Stimulated activated naive CD8-positive, alpha-beta T cell treated with anti-CD3 and anti-CD28 coated beads, Interleukin-15, Interleukin-2, amounts not matched to agents 100 U/mL and 50 U/mL, for 24 hours (primary cell): ENCODE results near the gene DGCR6L.
A peak's percentile ranks its signal among the peaks of the same experiment; 100 is the strongest.
"Not testable (repeated sequence)": the region's sequence is repeated elsewhere in the genome, so short reads cannot be mapped to it uniquely, and the experiment has no call there.

ENCODE experiments used
- ATAC-seq: fragments of 150-1000 bp; cut with Tn5 transposase; one replicate; pipeline ENCODE4 v1.10.0; 2021
- DNase-seq: peaks from one replicate; pipeline ENCODE4 v3.0.0; 2021

DGCR6L gene

GRCh38 chr22:20292108-20292507, 27.8 kb downstream of the DGCR6L start:
- no peak for DNase-seq
- ATAC-seq: no peak

- no peak for ATAC-seq
- no peak for DNase-seq
Observed at GRCh38 chr22:20291604-20292063, 28.2 kb downstream of the DGCR6L start.

- no peak for DNase-seq
Observed at GRCh38 chr22:20291249-20291586, 28.6 kb downstream of the DGCR6L start.

GRCh38 chr22:20290578-20291248, 29.1 kb downstream of the DGCR6L start:
- no peak for DNase-seq
- no peak for ATAC-seq

More at GRCh38 chr22:20291249-20291586, 28.6 kb downstream of the DGCR6L start:
- ATAC-seq: no peak

- ATAC-seq (no peak), DNase-seq (no peak)
Observed at GRCh38 chr22:20290045-20290392, 29.8 kb downstream of the DGCR6L start.

- ATAC-seq, DNase-seq: not testable (repeated sequence)
Observed at GRCh38 chr22:20289182-20290044, 30.4 kb downstream of the DGCR6L start.

GRCh38 chr22:20286784-20287423, 33.0 kb downstream of the DGCR6L start:
- not testable (repeated sequence) for ATAC-seq, DNase-seq

GRCh38 chr22:20286312-20286660, 33.6 kb downstream of the DGCR6L start:
- ATAC-seq, DNase-seq: not testable (repeated sequence)

- ATAC-seq: peak; percentile 83
Observed at GRCh38 chr22:20285473-20286311, 34.2 kb downstream of the DGCR6L start.

GRCh38 chr22:20284471-20285086, 35.3 kb downstream of the DGCR6L start:
- DNase-seq: no peak
- ATAC-seq: no peak

More at GRCh38 chr22:20285473-20286311, 34.2 kb downstream of the DGCR6L start:
- peak; percentile 89 for DNase-seq

GRCh38 chr22:20283674-20284066, 36.2 kb downstream of the DGCR6L start:
- ATAC-seq (no peak), DNase-seq (no peak)

GRCh38 chr22:20282901-20283673, 36.8 kb downstream of the DGCR6L start:
- DNase-seq: no peak
- no peak for ATAC-seq

GRCh38 chr22:20281891-20282290, 38.0 kb downstream of the DGCR6L start:
- ATAC-seq: no peak
- no peak for DNase-seq

GRCh38 chr22:20281473-20281872, 38.4 kb downstream of the DGCR6L start:
- ATAC-seq, DNase-seq: not testable (repeated sequence)

- DNase-seq (no peak), ATAC-seq (no peak)
Observed at GRCh38 chr22:20280866-20281265, 39.0 kb downstream of the DGCR6L start.

GRCh38 chr22:20280163-20280562, 39.7 kb downstream of the DGCR6L start:
- not testable (repeated sequence) for DNase-seq, ATAC-seq

- DNase-seq (no peak), ATAC-seq (peak; percentile 45)
Observed at GRCh38 chr22:20279662-20280134, 40.2 kb downstream of the DGCR6L start.

- not testable (repeated sequence) for ATAC-seq, DNase-seq
Observed at GRCh38 chr22:20278726-20279490, 41.0 kb downstream of the DGCR6L start.

- DNase-seq, ATAC-seq: not testable (repeated sequence)
Observed at GRCh38 chr22:20277936-20278635, 41.8 kb downstream of the DGCR6L start.
